K562 (cell line): ENCODE data around the gene NET1. TPM values are rescaled to one million over a fixed set of nuclear protein-coding genes. Genes with fewer than 3 reads are reported as not detected.

ENCODE experiments used
- ARNT ChIP-seq, 2 experiments: fragments of 450-650 bp; IDR thresholded peaks; 2 replicates each; pipeline ENCODE4 v1.6.1; 2016; ENCODE audit warnings: mild to moderate bottlenecking in 1 of 2
- BCL6 ChIP-seq: fragments of 250-450 bp; sonication (Bioruptor Pico); IDR thresholded peaks from 2 replicates; pipeline ENCODE4 v1.4.0; 2020
- BRF1 ChIP-seq: IDR thresholded peaks from 3 replicates; pipeline ENCODE4 v1.6.1; 2011; ENCODE audit warnings: borderline replicate concordance, mild to moderate bottlenecking; ENCODE audit not compliant: insufficient read length; ENCODE audit errors: extremely low read depth
- CHD2 ChIP-seq: IDR thresholded peaks from 2 replicates; pipeline ENCODE4 v1.6.1; 2011; ENCODE audit warnings: low read depth, low read length
- ETV6 ChIP-seq, 3 experiments: fragments of 150-350 bp in 1 of 3; sonication (generic) in 1 of 3; formaldehyde crosslinking in 1 of 3; IDR thresholded peaks; 2 replicates each; pipeline versions ENCODE4 v1.6.1 to v1.8.0; 2014 to 2022; ENCODE audit warnings: borderline replicate concordance in 2 of 3, low read depth in 2 of 3, antibody characterized with exemption in 1 of 3, low read length in 1 of 3, mild to moderate bottlenecking in 1 of 3, missing genetic modification reagents in 1 of 3
- HDAC2 ChIP-seq: fragments of 450-650 bp; IDR thresholded peaks from 2 replicates; pipeline ENCODE4 v1.6.1; 2016; ENCODE audit warnings: mild to moderate bottlenecking
- HES1 ChIP-seq: fragments of 450-650 bp; IDR thresholded peaks from 2 replicates; pipeline ENCODE4 v1.6.1; 2016; ENCODE audit warnings: low read depth, mild to moderate bottlenecking, moderate library complexity
- KDM1A ChIP-seq, 2 experiments: fragments of 450-650 bp; IDR thresholded peaks; 2 replicates each; pipeline ENCODE4 v1.6.1; 2016; ENCODE audit warnings: mild to moderate bottlenecking in 2 of 2
- MBD1 ChIP-seq: fragments of 250-450 bp; sonication (Bioruptor Pico); IDR thresholded peaks from 2 replicates; pipeline ENCODE4 v1.8.0; 2022; ENCODE audit warnings: inconsistent platforms
- NCOA2 ChIP-seq, 2 experiments: fragments of 450-650 bp; IDR thresholded peaks; 2 replicates each; pipeline ENCODE4 v1.6.1; 2018; ENCODE audit warnings: mild to moderate bottlenecking in 2 of 2, moderate library complexity in 1 of 2; ENCODE audit not compliant: partially characterized antibody in 2 of 2
- NCOR1 ChIP-seq: fragments of 450-650 bp; IDR thresholded peaks from 2 replicates; pipeline ENCODE4 v1.6.1; 2016; ENCODE audit warnings: mild to moderate bottlenecking, moderate library complexity
- NFE2 ChIP-seq: IDR thresholded peaks from 2 replicates; pipeline ENCODE4 v1.6.1; 2014; ENCODE audit warnings: antibody characterized with exemption, low read depth
- PHTF2 ChIP-seq: fragments of 250-450 bp; sonication (Bioruptor Pico); IDR thresholded peaks from 2 replicates; pipeline ENCODE4 v1.5.0; 2021; ENCODE audit warnings: mild to moderate bottlenecking
- RFX5 ChIP-seq: IDR thresholded peaks from 2 replicates; pipeline ENCODE4 v1.6.1; 2011; ENCODE audit warnings: low read depth, mild to moderate bottlenecking, improper control_type of control experiment, low read length
- SETDB1 ChIP-seq: IDR thresholded peaks from one replicate; pipeline ENCODE4 v1.6.1; 2012; ENCODE audit warnings: low read length, control low read depth, inconsistent platforms
- STAT5A ChIP-seq: IDR thresholded peaks from 2 replicates; pipeline ENCODE4 v1.6.1; 2012; ENCODE audit warnings: low read length, inconsistent platforms, borderline replicate concordance
- ZNF12 ChIP-seq: sonication (generic); formaldehyde crosslinking; IDR thresholded peaks from 2 replicates; pipeline ENCODE4 v1.4.0; 2020; ENCODE audit warnings: mild to moderate bottlenecking, missing genetic modification reagents
- ZNF174 ChIP-seq: fragments of 250-450 bp; sonication (Bioruptor Pico); IDR thresholded peaks from 2 replicates; pipeline ENCODE4 v1.4.0; 2020; ENCODE audit warnings: mild to moderate bottlenecking
- ZNF668 ChIP-seq: fragments of 250-450 bp; sonication (Bioruptor Pico); IDR thresholded peaks from 2 replicates; pipeline ENCODE4 v1.8.0; 2022; ENCODE audit warnings: mild to moderate bottlenecking, inconsistent platforms
- polyA plus RNA-seq, 8 experiments: library from polyadenylated mRNA; depleted of rRNA in 4 of 8; stranded (reverse) in 5 of 8; unstranded in 3 of 8; fragments of >200 nt; fragmentation: Nextera tagmentation in 2 of 8; fragmentation: Illumina TruSeq in 1 of 8; extraction: Ambion mirVana in 2 of 8; extraction: Trizol in 1 of 8; gene quantifications; 2 replicates each; pipeline versions ENCODE4 v1.2.1 to v1.2.3, GENCODE V29; 2011 to 2014; ENCODE audit warnings: inconsistent platforms in 1 of 8, missing spikeins in 1 of 8
- total RNA-seq, 7 experiments: library from RNA; depleted of rRNA in 6 of 7; stranded (reverse); fragments of >200 nt in 6 of 7; fragmentation: Illumina TruSeq in 2 of 7; extraction: Trizol in 2 of 7; gene quantifications; 2 replicates each; pipeline versions ENCODE4 v1.2.1 to v1.2.3, GENCODE V29; 2011 to 2021; ENCODE audit warnings: low replicate concordance in 1 of 7

The NET1 gene
- total and polyA plus RNA-seq, 9 of the 15 experiments (the other 6 are each of a cell fraction or from before 2014, with no cell fraction given) = 47.4 to 258 (median 106) TPM

- TF ChIP-seq ETV6 (IDR thresholded peaks at IDR 0.05; ENCODE audit: borderline replicate concordance in 1 of 2, low read depth in 2 of 2, low read length in 1 of 2) = no peak
- no peak for TF ChIP-seq ETV6 (CRISPR knock-in tag; IDR thresholded peaks at IDR 0.05; ENCODE audit: borderline replicate concordance)
- no peak for TF ChIP-seq ZNF668 (CRISPR knock-in tag)
- TF ChIP-seq ARNT (IDR thresholded peaks at IDR 0.05) = no peak
- TF ChIP-seq BRF1 = no peak
- TF ChIP-seq STAT5A = peak; percentile 28; the same call in 1 of the 2 replicates
- no peak for TF ChIP-seq CHD2
- no peak for TF ChIP-seq ZNF12 (CRISPR knock-in tag)
- peak; percentile 78 for TF ChIP-seq NCOR1
- no peak for TF ChIP-seq BCL6 (CRISPR knock-in tag)
- TF ChIP-seq PHTF2 (CRISPR knock-in tag) = no peak
- TF ChIP-seq SETDB1 = no peak
- TF ChIP-seq HES1 = no peak
- no peak for TF ChIP-seq HDAC2
- no peak for TF ChIP-seq MBD1 (CRISPR knock-in tag)
- no peak for TF ChIP-seq ZNF174 (CRISPR knock-in tag)
- no peak for TF ChIP-seq KDM1A (IDR thresholded peaks at IDR 0.05)
- no peak for TF ChIP-seq NCOA2 (IDR thresholded peaks at IDR 0.05; ENCODE audit: partially characterized antibody in 2 of 2)
- TF ChIP-seq RFX5 = no peak
- no peak for TF ChIP-seq NFE2
Observed at GRCh38 chr10:5477948-5478693, 65.8 kb downstream of the NET1 start (continued).
